Mammary epithelial cell (primary cell): ENCODE results near the gene SLC26A1.

Source experiments
- EZH2 ChIP-seq: IDR thresholded peaks from 2 replicates; pipeline ENCODE4 v1.6.1; 2012; ENCODE audit warnings: low read length, inconsistent platforms, borderline replicate concordance
- TF ChIP-seq, protein P1 (sequence below), 2 donors: IDR thresholded peaks in 1 of 2; conservative IDR thresholded peaks in 1 of 2; 2 replicates each; pipeline ENCODE4 v1.5.1; 2011 to 2012; ENCODE audit warnings: inconsistent platforms in 2 of 2, low read length in 2 of 2, mild to moderate bottlenecking in 2 of 2, control low read depth in 1 of 2, low read depth in 1 of 2; ENCODE audit not compliant: insufficient read depth in 1 of 2; ENCODE audit errors: extremely low read depth in 1 of 2

DNA sequence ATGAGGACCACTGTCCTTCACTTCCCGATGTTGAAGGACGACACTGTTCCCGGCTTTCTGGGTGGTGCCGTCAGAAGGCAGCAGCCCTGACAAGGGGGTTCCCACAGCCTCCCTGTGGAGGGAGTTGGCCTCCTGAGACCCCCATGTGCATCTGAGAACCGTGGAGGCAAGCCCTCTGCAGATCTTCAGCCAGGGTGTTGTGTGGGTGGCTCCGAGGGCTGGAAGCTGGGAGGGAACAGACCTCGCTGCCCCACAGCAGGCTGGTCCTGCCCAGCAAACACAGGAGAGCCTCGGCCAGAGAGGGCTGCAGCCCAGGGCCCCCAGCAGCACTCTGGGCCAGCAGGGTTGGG, 36.0 kb downstream of the SLC26A1 start:
- TF ChIP-seq, protein P1, sequence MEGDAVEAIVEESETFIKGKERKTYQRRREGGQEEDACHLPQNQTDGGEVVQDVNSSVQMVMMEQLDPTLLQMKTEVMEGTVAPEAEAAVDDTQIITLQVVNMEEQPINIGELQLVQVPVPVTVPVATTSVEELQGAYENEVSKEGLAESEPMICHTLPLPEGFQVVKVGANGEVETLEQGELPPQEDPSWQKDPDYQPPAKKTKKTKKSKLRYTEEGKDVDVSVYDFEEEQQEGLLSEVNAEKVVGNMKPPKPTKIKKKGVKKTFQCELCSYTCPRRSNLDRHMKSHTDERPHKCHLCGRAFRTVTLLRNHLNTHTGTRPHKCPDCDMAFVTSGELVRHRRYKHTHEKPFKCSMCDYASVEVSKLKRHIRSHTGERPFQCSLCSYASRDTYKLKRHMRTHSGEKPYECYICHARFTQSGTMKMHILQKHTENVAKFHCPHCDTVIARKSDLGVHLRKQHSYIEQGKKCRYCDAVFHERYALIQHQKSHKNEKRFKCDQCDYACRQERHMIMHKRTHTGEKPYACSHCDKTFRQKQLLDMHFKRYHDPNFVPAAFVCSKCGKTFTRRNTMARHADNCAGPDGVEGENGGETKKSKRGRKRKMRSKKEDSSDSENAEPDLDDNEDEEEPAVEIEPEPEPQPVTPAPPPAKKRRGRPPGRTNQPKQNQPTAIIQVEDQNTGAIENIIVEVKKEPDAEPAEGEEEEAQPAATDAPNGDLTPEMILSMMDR (conservative IDR thresholded peaks at IDR 0.05 in 1 of 2, IDR thresholded peaks at IDR 0.05 in 1 of 2; ENCODE audit: extremely low read depth in 1 of 2, insufficient read depth in 1 of 2, low read depth in 1 of 2, low read length in 2 of 2) = no peak
- TF ChIP-seq EZH2 = no peak
